ENCODE data around the gene PARP16. TPM values are rescaled to one million over a fixed set of nuclear protein-coding genes. Genes with fewer than 3 reads are reported as not detected.

The PARP16 gene
- total RNA-seq, 1 donor from 2014 or later: 11.7 TPM

- Mint-ChIP-seq H3K9me3 (no peaks in the 10 kb centered on the region), H3K4me3 (no peak overlapping the region), H3K27ac (no peak overlapping the region), H3K27me3 (peaks cover 10% of the 10 kb centered on the region), H3K36me3 (ENCODE audit: low read depth) (no peaks in the 10 kb centered on the region), H3K4me1 (peaks cover 3% of the 10 kb centered on the region)
- intact Hi-C loops (cut with micrococcal nuclease): no loop called here
- DNase-seq: no peak
Observed at GRCh38 chr15:65223996-65224395, 62.7 kb downstream of the PARP16 start.

- H3K4me1 Mint-ChIP-seq: peaks cover 3% of the 10 kb centered on the region
- peaks cover 10% of the 10 kb centered on the region for H3K27me3 Mint-ChIP-seq
- no peak overlapping the region for H3K27ac Mint-ChIP-seq
- intact Hi-C loops (cut with micrococcal nuclease): no loop called here
- H3K9me3 Mint-ChIP-seq: no peaks in the 10 kb centered on the region
- H3K36me3 Mint-ChIP-seq (ENCODE audit: low read depth): no peaks in the 10 kb centered on the region
- H3K4me3 Mint-ChIP-seq: no peak overlapping the region
- DNase-seq: no peak
Observed at GRCh38 chr15:65222891-65223290, 63.8 kb downstream of the PARP16 start.

GRCh38 chr15:65221697-65222096 is 65.0 kb downstream of the PARP16 start:
- Mint-ChIP-seq H3K9me3 (no peaks in the 10 kb centered on the region), H3K27me3 (peaks cover 10% of the 10 kb centered on the region), H3K4me3 (no peak overlapping the region), H3K4me1 (peaks cover 3% of the 10 kb centered on the region), H3K27ac (no peak overlapping the region), H3K36me3 (ENCODE audit: low read depth) (no peaks in the 10 kb centered on the region)
- no peak for DNase-seq
- intact Hi-C loops (cut with micrococcal nuclease): no loop called here

GRCh38 chr15:65219137-65219536 is 67.5 kb downstream of the PARP16 start:
- Mint-ChIP-seq H3K4me1 (peaks cover 3% of the 10 kb centered on the region), H3K27ac (no peak overlapping the region), H3K4me3 (no peak overlapping the region), H3K36me3 (ENCODE audit: low read depth) (no peaks in the 10 kb centered on the region), H3K9me3 (no peaks in the 10 kb centered on the region), H3K27me3 (peaks cover 7% of the 10 kb centered on the region)
- intact Hi-C loops (cut with micrococcal nuclease): no loop called here
- DNase-seq: no peak

GRCh38 chr15:65217526-65218482 is 68.9 kb downstream of the PARP16 start:
- intact Hi-C loops (cut with micrococcal nuclease): no loop called here
- H3K36me3 Mint-ChIP-seq (ENCODE audit: low read depth): no peaks in the 10 kb centered on the region
- H3K9me3 Mint-ChIP-seq: no peaks in the 10 kb centered on the region
- H3K27ac Mint-ChIP-seq: no peak overlapping the region
- DNase-seq: no peak
- peaks cover 3% of the 10 kb centered on the region for H3K4me1 Mint-ChIP-seq
- H3K27me3 Mint-ChIP-seq: peaks cover 4% of the 10 kb centered on the region
- H3K4me3 Mint-ChIP-seq: no peak overlapping the region

GRCh38 chr15:65215496-65215895 is 71.2 kb downstream of the PARP16 start:
- Mint-ChIP-seq H3K36me3 (ENCODE audit: low read depth) (no peaks in the 10 kb centered on the region), H3K27ac (no peak overlapping the region)
- no peak for DNase-seq

GRCh38 chr15:65214010-65214409 is 72.7 kb downstream of the PARP16 start:
- no peaks in the 10 kb centered on the region for H3K9me3 Mint-ChIP-seq
- no peak overlapping the region for H3K27ac Mint-ChIP-seq
- peaks cover 4% of the 10 kb centered on the region for H3K4me1 Mint-ChIP-seq
- no peaks in the 10 kb centered on the region for H3K36me3 Mint-ChIP-seq (ENCODE audit: low read depth)
- no peak for DNase-seq
- intact Hi-C loops (cut with micrococcal nuclease): no loop called here
- no peak overlapping the region for H3K4me3 Mint-ChIP-seq
- H3K27me3 Mint-ChIP-seq: no peaks in the 10 kb centered on the region

More at GRCh38 chr15:65215496-65215895, 71.2 kb downstream of the PARP16 start:
- peaks cover 7% of the 10 kb centered on the region for H3K4me1 Mint-ChIP-seq
- no peaks in the 10 kb centered on the region for H3K27me3 Mint-ChIP-seq
- no peak overlapping the region for H3K4me3 Mint-ChIP-seq
- intact Hi-C loops (cut with micrococcal nuclease): no loop called here
- H3K9me3 Mint-ChIP-seq: no peaks in the 10 kb centered on the region

- H3K27me3 Mint-ChIP-seq: no peaks in the 10 kb centered on the region
- H3K4me3 Mint-ChIP-seq: no peak overlapping the region
- DNase-seq: no peak
- no peak overlapping the region for H3K27ac Mint-ChIP-seq
- H3K4me1 Mint-ChIP-seq: peaks cover 4% of the 10 kb centered on the region
- no peaks in the 10 kb centered on the region for H3K9me3 Mint-ChIP-seq
- intact Hi-C loops (cut with micrococcal nuclease): no loop called here
- no peaks in the 10 kb centered on the region for H3K36me3 Mint-ChIP-seq (ENCODE audit: low read depth)
Observed at GRCh38 chr15:65213241-65213640, 73.4 kb downstream of the PARP16 start.

- H3K4me1 Mint-ChIP-seq: peaks cover 4% of the 10 kb centered on the region
- H3K36me3 Mint-ChIP-seq (ENCODE audit: low read depth): no peaks in the 10 kb centered on the region
- no peaks in the 10 kb centered on the region for H3K27me3 Mint-ChIP-seq
- H3K4me3 Mint-ChIP-seq: no peak overlapping the region
- intact Hi-C loops (cut with micrococcal nuclease): no loop called here
- no peak overlapping the region for H3K27ac Mint-ChIP-seq
- H3K9me3 Mint-ChIP-seq: no peaks in the 10 kb centered on the region
- DNase-seq: peak; percentile 75
Observed at GRCh38 chr15:65212097-65212496, 74.6 kb downstream of the PARP16 start.

GRCh38 chr15:65211482-65211982 is 75.2 kb downstream of the PARP16 start:
- H3K27ac Mint-ChIP-seq: no peak overlapping the region
- peaks cover 4% of the 10 kb centered on the region for H3K4me1 Mint-ChIP-seq
- intact Hi-C loops (cut with micrococcal nuclease): no loop called here
- DNase-seq: no peak
- H3K4me3 Mint-ChIP-seq: no peak overlapping the region
- H3K27me3 Mint-ChIP-seq: no peaks in the 10 kb centered on the region
- no peaks in the 10 kb centered on the region for H3K9me3 Mint-ChIP-seq
- no peaks in the 10 kb centered on the region for H3K36me3 Mint-ChIP-seq (ENCODE audit: low read depth)

- H3K9me3 Mint-ChIP-seq: no peaks in the 10 kb centered on the region
- peaks cover 4% of the 10 kb centered on the region for H3K4me1 Mint-ChIP-seq
- no peak for DNase-seq
- no peaks in the 10 kb centered on the region for H3K36me3 Mint-ChIP-seq (ENCODE audit: low read depth)
- no peaks in the 10 kb centered on the region for H3K27me3 Mint-ChIP-seq
- H3K4me3 Mint-ChIP-seq: no peak within 1 kb of the TSS
- intact Hi-C loops (cut with micrococcal nuclease): no loop called here
- no peak within 1 kb of the TSS for H3K27ac Mint-ChIP-seq
Observed at GRCh38 chr15:65210770-65211481, 75.8 kb downstream of the PARP16 start, which contains the start of gene CILP. Gene CILP, minus strand, starts transcription at chr15:65211473. Its CDS starts 1,718 bp downstream, at chr15:65209755.

- Mint-ChIP-seq H3K4me3 (no peak overlapping the region), H3K27me3 (no peaks in the 10 kb centered on the region), H3K27ac (no peak overlapping the region), H3K4me1 (peaks cover 4% of the 10 kb centered on the region), H3K9me3 (no peaks in the 10 kb centered on the region), H3K36me3 (ENCODE audit: low read depth) (no peaks in the 10 kb centered on the region)
- intact Hi-C loops (cut with micrococcal nuclease): no loop called here
- DNase-seq: no peak
Observed at GRCh38 chr15:65209701-65210643, 76.7 kb downstream of the PARP16 start.

- no peak for DNase-seq
- no peaks in the 10 kb centered on the region for H3K36me3 Mint-ChIP-seq (ENCODE audit: low read depth)
- H3K4me1 Mint-ChIP-seq: peaks cover 4% of the 10 kb centered on the region
- intact Hi-C loops (cut with micrococcal nuclease): no loop called here
- no peak overlapping the region for H3K4me3 Mint-ChIP-seq
- no peaks in the 10 kb centered on the region for H3K9me3 Mint-ChIP-seq
- H3K27me3 Mint-ChIP-seq: peaks cover 3% of the 10 kb centered on the region
- H3K27ac Mint-ChIP-seq: no peak overlapping the region
Observed at GRCh38 chr15:65208647-65209046, 78.0 kb downstream of the PARP16 start.

All from activated CD4-positive, alpha-beta T cell treated with anti-CD3 and anti-CD28 coated beads, Interleukin-2, amount 10 ng/mL, durations not matched to agents 24 days and 14 days (primary cell).